ENCODE data around the gene ABCD1. TPM values are rescaled to one million over a fixed set of nuclear protein-coding genes. Genes with fewer than 3 reads are reported as not detected.

Gene ABCD1
- total and polyA plus RNA-seq, 10 of the 15 experiments (the other 5 are each of a cell fraction or from before 2014, with no cell fraction given), result 0.13 to 6.5 (median 1.4) TPM

DNA sequence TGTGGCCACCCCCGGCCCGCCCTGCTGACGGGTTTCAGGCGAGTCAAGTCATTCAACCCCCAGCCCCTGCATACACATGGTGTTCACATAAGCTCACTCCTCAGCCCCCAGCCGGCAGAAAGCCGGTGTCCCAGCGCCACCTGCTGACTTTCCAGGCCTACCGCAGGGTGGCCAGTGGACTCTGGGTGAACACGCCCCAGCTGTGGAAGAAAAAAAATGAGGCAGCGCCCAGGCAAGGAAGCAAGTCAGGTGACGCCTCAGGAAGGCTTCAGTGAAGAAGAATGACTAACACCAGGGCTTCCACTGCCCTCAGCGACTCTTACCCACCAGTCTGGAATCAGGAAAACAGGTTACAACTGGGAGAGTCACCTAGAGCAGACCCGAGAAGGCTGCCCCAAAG is 16.2 kb upstream of the ABCD1 start (continued):
- TF ChIP-seq ZNF384 (IDR thresholded peaks at IDR 0.05; ENCODE audit: borderline replicate concordance, low read depth, low read length) (peak; percentile 34; the same call in 1 of the 2 replicates), PAX8 (IDR thresholded peaks at IDR 0.05) (no peak), RAD21 (IDR thresholded peaks at IDR 0.05; ENCODE audit: insufficient read depth, low read depth, low read length) (peak; percentile 48)
- TF ChIP-seq, protein P1, sequence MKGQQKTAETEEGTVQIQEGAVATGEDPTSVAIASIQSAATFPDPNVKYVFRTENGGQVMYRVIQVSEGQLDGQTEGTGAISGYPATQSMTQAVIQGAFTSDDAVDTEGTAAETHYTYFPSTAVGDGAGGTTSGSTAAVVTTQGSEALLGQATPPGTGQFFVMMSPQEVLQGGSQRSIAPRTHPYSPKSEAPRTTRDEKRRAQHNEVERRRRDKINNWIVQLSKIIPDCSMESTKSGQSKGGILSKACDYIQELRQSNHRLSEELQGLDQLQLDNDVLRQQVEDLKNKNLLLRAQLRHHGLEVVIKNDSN (IDR thresholded peaks at IDR 0.05; ENCODE audit: borderline replicate concordance, extremely low read length, insufficient read depth, low read depth, low read length), result no peak

DNA sequence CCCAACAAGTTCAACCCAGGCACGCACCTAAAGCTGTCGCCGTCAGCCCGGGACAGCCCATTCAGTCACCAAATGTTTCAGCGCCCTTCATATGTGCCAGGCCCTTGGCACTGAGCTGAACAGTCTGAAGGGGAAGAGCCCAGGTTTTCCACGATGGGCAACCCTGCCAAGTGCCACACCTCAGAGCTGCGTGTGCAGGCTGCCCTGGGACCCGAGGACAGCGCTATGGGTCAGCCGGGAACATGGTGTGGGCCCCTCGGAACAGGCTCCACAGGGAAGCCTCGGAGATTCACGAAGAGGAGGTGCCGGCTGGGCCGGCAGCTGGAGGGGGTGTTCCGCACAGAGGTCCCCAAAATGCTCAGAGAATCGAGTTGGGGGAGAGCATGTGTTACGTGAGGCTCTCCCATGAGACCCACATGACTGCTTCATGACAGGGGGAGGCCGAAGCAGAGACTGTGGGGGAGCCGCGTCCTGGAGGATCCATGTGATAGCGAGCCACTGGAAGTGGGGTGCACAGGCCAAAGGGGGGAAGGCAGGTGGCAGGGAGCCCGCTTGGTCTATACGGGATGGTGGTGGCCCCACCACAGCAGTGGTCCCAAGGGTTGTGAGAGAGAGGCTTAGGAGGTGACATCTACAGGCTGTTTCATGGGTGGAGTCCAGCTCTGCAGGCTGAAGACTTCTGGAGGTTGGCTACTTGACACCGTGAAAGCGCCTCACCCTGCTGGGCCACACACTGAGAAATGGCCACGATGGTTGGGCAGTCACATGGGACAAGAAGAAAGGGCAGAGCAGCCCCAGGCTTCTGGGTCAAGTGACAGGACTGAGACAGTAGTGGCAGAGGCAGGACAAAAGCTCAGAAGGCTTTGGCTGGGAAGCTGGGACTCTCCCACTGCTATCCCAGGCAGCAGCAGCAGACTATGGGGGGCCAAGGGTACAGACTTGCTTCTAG is 14.7 kb upstream of the ABCD1 start:
- TF ChIP-seq ZBED1 (IDR thresholded peaks at IDR 0.05; ENCODE audit: borderline replicate concordance), result no peak
- TF ChIP-seq FOS (IDR thresholded peaks at IDR 0.05; ENCODE audit: borderline replicate concordance, extremely low read depth, insufficient read length), result no peak
- Histone ChIP-seq H2AFZ (ENCODE audit: control insufficient read depth, low read depth, low read length) (no peak overlapping the region), H3K4me3 (no peak overlapping the region), H3K27me3 (replicated peaks in 1 of 2; ENCODE audit: control insufficient read depth in 2 of 2, insufficient read depth in 2 of 2, low read length in 1 of 2) (no peaks in the 10 kb centered on the region), H3K36me3 (ENCODE audit: control insufficient read depth in 2 of 2, insufficient read depth in 2 of 2, low read length in 1 of 2) (peaks cover 0 to 4% of the 10 kb centered on the region in 2 experiments), H3K27ac (ENCODE audit: control insufficient read depth, insufficient read depth) (no peak overlapping the region), H3K9ac (ENCODE audit: control insufficient read depth, insufficient read depth, low read length) (no peak overlapping the region), H3K4me2 (ENCODE audit: control insufficient read depth, insufficient read depth) (no peak overlapping the region), H3K4me1 (ENCODE audit: control insufficient read depth, insufficient read depth, low read length) (no peaks in the 10 kb centered on the region), H3K79me2 (ENCODE audit: control insufficient read depth, insufficient read depth, low read length) (no peaks in the 10 kb centered on the region), H3K9me3 (replicated peaks; ENCODE audit: control insufficient read depth, insufficient read depth, low read length) (no peaks in the 10 kb centered on the region), H4K20me1 (ENCODE audit: control insufficient read depth, insufficient read depth) (no peaks in the 10 kb centered on the region)
- ATAC-seq (no peak), DNase-seq (ENCODE audit: low read depth, low spot score) (no peak), FAIRE-seq (no peak)
- in situ Hi-C loops (cut with MboI), result loop anchor here (10.0 kb wide), 1 partner anchor 105 kb away; no protein-coding TSS in a partner anchor
- no TSS peak for BruUV-seq (replicated peaks)
- intact Hi-C loops (cut with micrococcal nuclease; ENCODE audit: unreplicated experiment), result no loop called here
- WGBS (ENCODE audit: insufficient coverage, insufficient replicate concordance, low lambda C conversion rate, missing lambda C conversion rate), result 68% methylated on average over 27 of the region's 27 CpGs
- CTCF ChIA-PET, result no interaction called here
- RAD21 ChIA-PET (ENCODE audit: unreplicated experiment), result no interaction called here
- POLR2A ChIA-PET, result no interaction called here
- SMC1A ChIA-PET (ENCODE audit: uncharacterized antibody, unreplicated experiment), result no interaction called here
